ENCODE measurements around the gene PANK1. TPM values are rescaled to one million over a fixed set of nuclear protein-coding genes. Genes with fewer than 3 reads are reported as not detected.

The PANK1 gene
- total and polyA plus RNA-seq, 2 of the 8 experiments (the other 6 are each of a cell fraction or from before 2014, with no cell fraction given) = 18.5 to 40.4 TPM

DNA sequence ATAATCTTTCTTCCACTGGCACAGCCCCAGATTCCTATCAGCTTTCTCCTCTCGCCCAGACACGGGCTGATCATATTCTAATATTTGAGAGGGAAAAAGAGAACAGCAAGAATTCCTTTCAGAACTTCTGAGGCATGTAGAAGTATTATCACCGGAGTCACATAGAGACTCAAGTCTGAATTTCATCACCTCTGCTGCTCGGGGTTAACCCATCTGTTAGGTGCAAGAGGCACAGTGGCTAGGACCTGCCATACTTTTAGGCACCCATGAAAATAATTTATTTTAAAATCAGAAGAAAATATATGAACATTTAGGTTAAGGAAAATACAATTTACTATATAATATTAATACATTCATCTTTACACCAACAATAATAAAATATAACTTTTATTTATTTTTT is 21.0 kb downstream of the PANK1 start (continued):
- TF ChIP-seq, protein P1, sequence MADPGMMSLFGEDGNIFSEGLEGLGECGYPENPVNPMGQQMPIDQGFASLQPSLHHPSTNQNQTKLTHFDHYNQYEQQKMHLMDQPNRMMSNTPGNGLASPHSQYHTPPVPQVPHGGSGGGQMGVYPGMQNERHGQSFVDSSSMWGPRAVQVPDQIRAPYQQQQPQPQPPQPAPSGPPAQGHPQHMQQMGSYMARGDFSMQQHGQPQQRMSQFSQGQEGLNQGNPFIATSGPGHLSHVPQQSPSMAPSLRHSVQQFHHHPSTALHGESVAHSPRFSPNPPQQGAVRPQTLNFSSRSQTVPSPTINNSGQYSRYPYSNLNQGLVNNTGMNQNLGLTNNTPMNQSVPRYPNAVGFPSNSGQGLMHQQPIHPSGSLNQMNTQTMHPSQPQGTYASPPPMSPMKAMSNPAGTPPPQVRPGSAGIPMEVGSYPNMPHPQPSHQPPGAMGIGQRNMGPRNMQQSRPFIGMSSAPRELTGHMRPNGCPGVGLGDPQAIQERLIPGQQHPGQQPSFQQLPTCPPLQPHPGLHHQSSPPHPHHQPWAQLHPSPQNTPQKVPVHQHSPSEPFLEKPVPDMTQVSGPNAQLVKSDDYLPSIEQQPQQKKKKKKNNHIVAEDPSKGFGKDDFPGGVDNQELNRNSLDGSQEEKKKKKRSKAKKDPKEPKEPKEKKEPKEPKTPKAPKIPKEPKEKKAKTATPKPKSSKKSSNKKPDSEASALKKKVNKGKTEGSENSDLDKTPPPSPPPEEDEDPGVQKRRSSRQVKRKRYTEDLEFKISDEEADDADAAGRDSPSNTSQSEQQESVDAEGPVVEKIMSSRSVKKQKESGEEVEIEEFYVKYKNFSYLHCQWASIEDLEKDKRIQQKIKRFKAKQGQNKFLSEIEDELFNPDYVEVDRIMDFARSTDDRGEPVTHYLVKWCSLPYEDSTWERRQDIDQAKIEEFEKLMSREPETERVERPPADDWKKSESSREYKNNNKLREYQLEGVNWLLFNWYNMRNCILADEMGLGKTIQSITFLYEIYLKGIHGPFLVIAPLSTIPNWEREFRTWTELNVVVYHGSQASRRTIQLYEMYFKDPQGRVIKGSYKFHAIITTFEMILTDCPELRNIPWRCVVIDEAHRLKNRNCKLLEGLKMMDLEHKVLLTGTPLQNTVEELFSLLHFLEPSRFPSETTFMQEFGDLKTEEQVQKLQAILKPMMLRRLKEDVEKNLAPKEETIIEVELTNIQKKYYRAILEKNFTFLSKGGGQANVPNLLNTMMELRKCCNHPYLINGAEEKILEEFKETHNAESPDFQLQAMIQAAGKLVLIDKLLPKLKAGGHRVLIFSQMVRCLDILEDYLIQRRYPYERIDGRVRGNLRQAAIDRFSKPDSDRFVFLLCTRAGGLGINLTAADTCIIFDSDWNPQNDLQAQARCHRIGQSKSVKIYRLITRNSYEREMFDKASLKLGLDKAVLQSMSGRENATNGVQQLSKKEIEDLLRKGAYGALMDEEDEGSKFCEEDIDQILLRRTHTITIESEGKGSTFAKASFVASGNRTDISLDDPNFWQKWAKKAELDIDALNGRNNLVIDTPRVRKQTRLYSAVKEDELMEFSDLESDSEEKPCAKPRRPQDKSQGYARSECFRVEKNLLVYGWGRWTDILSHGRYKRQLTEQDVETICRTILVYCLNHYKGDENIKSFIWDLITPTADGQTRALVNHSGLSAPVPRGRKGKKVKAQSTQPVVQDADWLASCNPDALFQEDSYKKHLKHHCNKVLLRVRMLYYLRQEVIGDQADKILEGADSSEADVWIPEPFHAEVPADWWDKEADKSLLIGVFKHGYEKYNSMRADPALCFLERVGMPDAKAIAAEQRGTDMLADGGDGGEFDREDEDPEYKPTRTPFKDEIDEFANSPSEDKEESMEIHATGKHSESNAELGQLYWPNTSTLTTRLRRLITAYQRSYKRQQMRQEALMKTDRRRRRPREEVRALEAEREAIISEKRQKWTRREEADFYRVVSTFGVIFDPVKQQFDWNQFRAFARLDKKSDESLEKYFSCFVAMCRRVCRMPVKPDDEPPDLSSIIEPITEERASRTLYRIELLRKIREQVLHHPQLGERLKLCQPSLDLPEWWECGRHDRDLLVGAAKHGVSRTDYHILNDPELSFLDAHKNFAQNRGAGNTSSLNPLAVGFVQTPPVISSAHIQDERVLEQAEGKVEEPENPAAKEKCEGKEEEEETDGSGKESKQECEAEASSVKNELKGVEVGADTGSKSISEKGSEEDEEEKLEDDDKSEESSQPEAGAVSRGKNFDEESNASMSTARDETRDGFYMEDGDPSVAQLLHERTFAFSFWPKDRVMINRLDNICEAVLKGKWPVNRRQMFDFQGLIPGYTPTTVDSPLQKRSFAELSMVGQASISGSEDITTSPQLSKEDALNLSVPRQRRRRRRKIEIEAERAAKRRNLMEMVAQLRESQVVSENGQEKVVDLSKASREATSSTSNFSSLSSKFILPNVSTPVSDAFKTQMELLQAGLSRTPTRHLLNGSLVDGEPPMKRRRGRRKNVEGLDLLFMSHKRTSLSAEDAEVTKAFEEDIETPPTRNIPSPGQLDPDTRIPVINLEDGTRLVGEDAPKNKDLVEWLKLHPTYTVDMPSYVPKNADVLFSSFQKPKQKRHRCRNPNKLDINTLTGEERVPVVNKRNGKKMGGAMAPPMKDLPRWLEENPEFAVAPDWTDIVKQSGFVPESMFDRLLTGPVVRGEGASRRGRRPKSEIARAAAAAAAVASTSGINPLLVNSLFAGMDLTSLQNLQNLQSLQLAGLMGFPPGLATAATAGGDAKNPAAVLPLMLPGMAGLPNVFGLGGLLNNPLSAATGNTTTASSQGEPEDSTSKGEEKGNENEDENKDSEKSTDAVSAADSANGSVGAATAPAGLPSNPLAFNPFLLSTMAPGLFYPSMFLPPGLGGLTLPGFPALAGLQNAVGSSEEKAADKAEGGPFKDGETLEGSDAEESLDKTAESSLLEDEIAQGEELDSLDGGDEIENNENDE (IDR thresholded peaks at IDR 0.05; ENCODE audit: insufficient replicate concordance, low read length) = no peak
- TF ChIP-seq SP2 (IDR thresholded peaks at IDR 0.05; ENCODE audit: low read length) (no peak), TBP (IDR thresholded peaks at IDR 0.05; ENCODE audit: low read depth, low read length) (no peak), SP1 (IDR thresholded peaks at IDR 0.05; ENCODE audit: low read depth, low read length) (no peak), MAFK (IDR thresholded peaks at IDR 0.05; ENCODE audit: low read depth, low read length) (no peak), POU5F1 (IDR thresholded peaks at IDR 0.05; ENCODE audit: low read depth, low read length) (no peak), HDAC6 (IDR thresholded peaks at IDR 0.05; ENCODE audit: low read depth, low read length) (no peak)

All from H1 (cell line).